ENCODE results near the gene ENTR1.

DNA sequence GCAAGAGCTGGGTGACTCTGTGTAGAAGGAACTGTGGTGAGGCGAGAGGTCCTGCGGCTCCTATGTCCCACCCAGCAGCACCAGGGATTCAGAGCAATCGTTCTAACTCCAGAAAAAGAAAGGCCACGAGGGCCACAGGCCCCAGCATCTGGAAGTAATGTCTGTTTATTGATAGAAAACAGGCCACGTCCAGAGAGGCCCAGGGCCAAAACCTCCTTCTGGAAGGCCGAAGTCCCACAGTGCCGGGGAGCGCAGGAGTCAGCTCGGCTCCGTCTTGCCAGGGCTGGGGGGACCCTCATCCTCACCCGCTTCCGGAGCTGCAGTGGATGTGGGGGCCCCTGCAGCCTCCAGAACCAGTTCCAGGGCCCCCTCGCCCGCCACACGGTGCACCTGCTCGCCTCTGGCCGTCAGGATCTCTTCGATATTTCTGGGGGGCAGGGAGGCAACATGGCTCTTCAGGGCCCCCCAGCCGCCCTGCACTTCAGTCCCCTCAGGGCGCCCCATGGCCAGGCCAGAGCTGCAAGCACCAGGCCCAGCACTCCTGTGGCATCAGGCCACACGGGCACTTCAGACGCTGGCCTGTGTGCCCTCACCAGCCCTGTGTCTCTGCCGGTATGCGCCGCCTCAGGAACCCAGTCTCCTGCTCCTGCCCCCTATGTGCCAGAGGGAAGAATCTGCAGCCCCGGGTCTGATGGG, 48.5 kb downstream of the ENTR1 start:
- TF ChIP-seq ARNT (IDR thresholded peaks at IDR 0.05) (no peak), BHLHE40 (IDR thresholded peaks at IDR 0.05; ENCODE audit: borderline replicate concordance) (no peak), ELF4 (IDR thresholded peaks at IDR 0.05) (no peak), HDGF (IDR thresholded peaks at IDR 0.05; ENCODE audit: borderline replicate concordance) (no peak), SP1 (IDR thresholded peaks at IDR 0.05) (no peak), FOXK2 (IDR thresholded peaks at IDR 0.05) (no peak), LEF1 (IDR thresholded peaks at IDR 0.05; ENCODE audit: borderline replicate concordance) (no peak), CTBP1 (IDR thresholded peaks at IDR 0.05; ENCODE audit: borderline replicate concordance) (no peak), L3MBTL2 (conservative IDR thresholded peaks at IDR 0.05) (no peak), TARDBP (IDR thresholded peaks at IDR 0.05) (no peak), FOXM1 (IDR thresholded peaks at IDR 0.05; ENCODE audit: borderline replicate concordance) (no peak)

All from HEK293T (cell line).